ENCODE data around the gene FAM171A1. TPM values are rescaled to one million over a fixed set of nuclear protein-coding genes. Genes with fewer than 3 reads are reported as not detected.

Gene FAM171A1
- total RNA-seq (0.17 TPM in 1 of 2 replicates, not detected in the other), polyA plus RNA-seq (0.04 and 0.09 TPM in 2 replicates), polyA minus RNA-seq (0.09 and 0.57 TPM in 2 replicates)
- total RNA-seq (2013): 0.65 TPM

- peak within 1 kb of the TSS in 3 of 5 experiments; percentile 8 to 29 (median 25) for H3K4me3 ChIP-seq (ENCODE audit: control extremely low read depth in 1 of 5, extremely low read depth in 1 of 5, insufficient read depth in 1 of 5, low read depth in 2 of 5, low read length in 4 of 5)
- H3K9me3 Mint-ChIP-seq (ENCODE audit: insufficient read depth): no peaks in the 10 kb centered on the region
- no peaks in the 10 kb centered on the region for H3K9me3 ChIP-seq (ENCODE audit: control extremely low read depth in 1 of 3, control insufficient read depth in 2 of 3, insufficient read depth in 1 of 3, low read length in 2 of 3)
- POLR2A ChIA-PET: no interaction called here
- peaks cover 56% of the 10 kb centered on the region for H3K27me3 Mint-ChIP-seq
- TF ChIP-seq EZH2 (IDR thresholded peaks at IDR 0.05; ENCODE audit: borderline replicate concordance, insufficient read depth, low read depth, low read length, poor library complexity, severe bottlenecking): no peak
- TF ChIP-seq CTCF (IDR thresholded peaks at IDR 0.05): no peak
- H3K79me2 ChIP-seq (ENCODE audit: control insufficient read depth, insufficient read depth, low read length): no peaks in the 10 kb centered on the region
- peaks cover 10% of the 10 kb centered on the region for H3K4me1 Mint-ChIP-seq
- H4K20me1 ChIP-seq (ENCODE audit: control insufficient read depth, insufficient read depth, low read length, poor library complexity, severe bottlenecking): no peaks in the 10 kb centered on the region
- H3K27ac Mint-ChIP-seq: no peak within 1 kb of the TSS
- H3K27ac ChIP-seq (ENCODE audit: low read length in 2 of 2): no peak within 1 kb of the TSS
- H3K9ac ChIP-seq (ENCODE audit: low read length): peak within 1 kb of the TSS; percentile 29
- ATAC-seq (ENCODE audit: low read depth) (peak; percentile 51), DNase-seq (peak; percentile 44)
- H3K27me3 ChIP-seq (replicated peaks in 1 of 4; ENCODE audit: control extremely low read depth in 1 of 4, control insufficient read depth in 3 of 4, insufficient read depth in 4 of 4, low read length in 3 of 4): peaks cover 2 to 35% (median 30%) of the 10 kb centered on the region in 4 experiments
- H3K36me3 ChIP-seq (replicated peaks in 1 of 2; ENCODE audit: control extremely low read depth in 1 of 2, control insufficient read depth in 1 of 2, extremely low read depth in 1 of 2, insufficient read depth in 2 of 2, low read length in 1 of 2): no peaks in the 10 kb centered on the region
- intact Hi-C loops (cut with micrococcal nuclease): no loop called here
- H3K4me2 ChIP-seq (replicated peaks; ENCODE audit: low read depth, low read length, poor library complexity, severe bottlenecking): peak within 1 kb of the TSS; percentile 64
- 1% methylated on average over 111 of the region's 115 CpGs for WGBS (ENCODE audit: insufficient coverage)
- peak within 1 kb of the TSS; percentile 79 for H3K4me3 Mint-ChIP-seq
- CTCF ChIA-PET: no interaction called here
- H2AFZ ChIP-seq (ENCODE audit: insufficient read depth, low read depth, low read length, poor library complexity, severe bottlenecking): peak within 1 kb of the TSS; percentile 46
- peaks cover 7 to 10% of the 10 kb centered on the region in 2 donors for H3K4me1 ChIP-seq (ENCODE audit: control insufficient read depth in 2 of 2, insufficient read depth in 2 of 2, low read length in 2 of 2)
Measured at GRCh38 chr10:15370856-15371701, at the start of gene FAM171A1. TSS of gene FAM171A1 (minus strand) at chr10:15371289. CDS start at chr10:15371052, 237 bp downstream.

GRCh38 chr10:15420858-15421257 is 49.8 kb upstream of the FAM171A1 start:
- Histone ChIP-seq H3K4me2 (replicated peaks; ENCODE audit: low read depth, low read length, poor library complexity, severe bottlenecking) (no peak overlapping the region), H3K4me1 (ENCODE audit: control insufficient read depth in 2 of 2, insufficient read depth in 2 of 2, low read length in 2 of 2) (no peaks in the 10 kb centered on the region), H3K9ac (ENCODE audit: low read length) (no peak overlapping the region), H3K36me3 (replicated peaks in 1 of 2; ENCODE audit: control extremely low read depth in 1 of 2, control insufficient read depth in 1 of 2, extremely low read depth in 1 of 2, insufficient read depth in 2 of 2, low read length in 1 of 2) (no peaks in the 10 kb centered on the region), H3K27me3 (replicated peaks in 1 of 4; ENCODE audit: control extremely low read depth in 1 of 4, control insufficient read depth in 3 of 4, insufficient read depth in 4 of 4, low read length in 3 of 4) (no peaks in the 10 kb centered on the region), H4K20me1 (ENCODE audit: control insufficient read depth, insufficient read depth, low read length, poor library complexity, severe bottlenecking) (no peaks in the 10 kb centered on the region), H3K9me3 (ENCODE audit: control extremely low read depth in 1 of 3, control insufficient read depth in 2 of 3, insufficient read depth in 1 of 3, low read length in 2 of 3) (no peaks in the 10 kb centered on the region), H3K27ac (ENCODE audit: low read length in 2 of 2) (no peak overlapping the region), H3K4me3 (ENCODE audit: control extremely low read depth in 1 of 5, extremely low read depth in 1 of 5, insufficient read depth in 1 of 5, low read depth in 2 of 5, low read length in 4 of 5) (no peak overlapping the region), H3K79me2 (ENCODE audit: control insufficient read depth, insufficient read depth, low read length) (no peaks in the 10 kb centered on the region), H2AFZ (ENCODE audit: insufficient read depth, low read depth, low read length, poor library complexity, severe bottlenecking) (no peak overlapping the region)
- Mint-ChIP-seq H3K27me3 (peaks cover 7% of the 10 kb centered on the region), H3K4me3 (no peak overlapping the region), H3K9me3 (ENCODE audit: insufficient read depth) (no peaks in the 10 kb centered on the region), H3K27ac (no peak overlapping the region), H3K4me1 (no peaks in the 10 kb centered on the region)
- no peak for DNase-seq
- CTCF ChIA-PET: interaction anchor here (0.8 to 1.8 kb wide), 2 partner anchors 12 to 17 kb away, joined by 3 to 5 read pairs; no protein-coding TSS in a partner anchor
- POLR2A ChIA-PET: no interaction called here
- 92% methylated on average over 2 of the region's 4 CpGs for WGBS (ENCODE audit: insufficient coverage)
- intact Hi-C loops (cut with micrococcal nuclease): no loop called here
- ATAC-seq (ENCODE audit: low read depth): no peak
- no peak for TF ChIP-seq CTCF (IDR thresholded peaks at IDR 0.05)
- no peak for TF ChIP-seq EZH2 (IDR thresholded peaks at IDR 0.05; ENCODE audit: borderline replicate concordance, insufficient read depth, low read depth, low read length, poor library complexity, severe bottlenecking)
